ENCODE measurements around the gene NOTO. TPM values are rescaled to one million over a fixed set of nuclear protein-coding genes. Genes with fewer than 3 reads are reported as not detected.
A peak's percentile ranks its signal among the peaks of the same experiment; 100 is the strongest.

Gene NOTO
- total RNA-seq, 1 donor: not detected

GRCh38 chr2:73172963-73173362, 29.4 kb upstream of the NOTO start:
- no peak for TF ChIP-seq CTCF (IDR thresholded peaks at IDR 0.05; ENCODE audit: insufficient read depth, low read length)
- DNase-seq (ENCODE audit: low read depth): peak; percentile 12
- H3K4me3 ChIP-seq (ENCODE audit: low read depth, low read length): no peak overlapping the region

- no peak overlapping the region for H3K4me3 ChIP-seq (ENCODE audit: low read depth, low read length)
- no peak for DNase-seq (ENCODE audit: low read depth)
- no peak for TF ChIP-seq CTCF (IDR thresholded peaks at IDR 0.05; ENCODE audit: insufficient read depth, low read length)
Observed at GRCh38 chr2:73173781-73174180, 28.6 kb upstream of the NOTO start.

GRCh38 chr2:73174244-73174643, 28.1 kb upstream of the NOTO start:
- no peak overlapping the region for H3K4me3 ChIP-seq (ENCODE audit: low read depth, low read length)
- no peak for TF ChIP-seq CTCF (IDR thresholded peaks at IDR 0.05; ENCODE audit: insufficient read depth, low read length)
- DNase-seq (ENCODE audit: low read depth): no peak

GRCh38 chr2:73174941-73175662, 27.3 kb upstream of the NOTO start:
- TF ChIP-seq CTCF (IDR thresholded peaks at IDR 0.05; ENCODE audit: insufficient read depth, low read length): no peak
- no peak for DNase-seq (ENCODE audit: low read depth)
- H3K4me3 ChIP-seq (ENCODE audit: low read depth, low read length): peak overlapping the region; percentile 31

- DNase-seq (ENCODE audit: low read depth): peak; percentile 56
Observed at GRCh38 chr2:73175663-73176204, 26.6 kb upstream of the NOTO start.

GRCh38 chr2:73176205-73176880, 26.0 kb upstream of the NOTO start:
- no peak for DNase-seq (ENCODE audit: low read depth)
- peak overlapping the region; percentile 37 for H3K4me3 ChIP-seq (ENCODE audit: low read depth, low read length)
- TF ChIP-seq CTCF (IDR thresholded peaks at IDR 0.05; ENCODE audit: insufficient read depth, low read length): no peak

More at GRCh38 chr2:73175663-73176204, 26.6 kb upstream of the NOTO start:
- no peak for TF ChIP-seq CTCF (IDR thresholded peaks at IDR 0.05; ENCODE audit: insufficient read depth, low read length)
- H3K4me3 ChIP-seq (ENCODE audit: low read depth, low read length): peak overlapping the region; percentile 37
